ENCODE measurements around the gene DOK7. TPM values are rescaled to one million over a fixed set of nuclear protein-coding genes. Genes with fewer than 3 reads are reported as not detected.

The DOK7 gene
- total RNA-seq, 3 donors from 2014 or later, result 1.3 to 3.5 TPM; not detected in 1

GRCh38 chr4:3516836-3517730 lies 54.0 kb downstream of the DOK7 start:
- peaks cover 31% of the 10 kb centered on the region for H3K36me3 ChIP-seq
- H3K9me3 ChIP-seq, result no peaks in the 10 kb centered on the region
- no peak overlapping the region for H3K27ac ChIP-seq
- H3K4me1 ChIP-seq, result no peaks in the 10 kb centered on the region
- TF ChIP-seq CTCF (IDR thresholded peaks at IDR 0.05) (no peak), POLR2AphosphoS5 (IDR thresholded peaks at IDR 0.05) (no peak), POLR2A (IDR thresholded peaks at IDR 0.05) (no peak)
- DNase-seq (ENCODE audit: low spot score in 2 of 2), result no peak
- intact Hi-C loops (cut with DNase I; ENCODE audit: low total_unique reads), result no loop called here
- H3K27me3 ChIP-seq, result no peaks in the 10 kb centered on the region
- H3K4me3 ChIP-seq, result no peak overlapping the region

GRCh38 chr4:3517731-3518510 lies 54.8 kb downstream of the DOK7 start:
- intact Hi-C loops (cut with DNase I; ENCODE audit: low total_unique reads), result no loop called here
- Histone ChIP-seq H3K36me3 (peaks cover 31% of the 10 kb centered on the region), H3K9me3 (no peaks in the 10 kb centered on the region), H3K4me1 (no peaks in the 10 kb centered on the region), H3K27me3 (no peaks in the 10 kb centered on the region), H3K4me3 (no peak overlapping the region), H3K27ac (no peak overlapping the region)
- TF ChIP-seq POLR2AphosphoS5 (IDR thresholded peaks at IDR 0.05), result no peak
- no peak for TF ChIP-seq CTCF (IDR thresholded peaks at IDR 0.05)
- TF ChIP-seq POLR2A (IDR thresholded peaks at IDR 0.05), result no peak
- DNase-seq (ENCODE audit: low spot score in 2 of 2), result no peak

GRCh38 chr4:3518511-3518880 lies 55.4 kb downstream of the DOK7 start:
- Histone ChIP-seq H3K4me3 (no peak overlapping the region), H3K27ac (no peak overlapping the region), H3K36me3 (peaks cover 31% of the 10 kb centered on the region), H3K4me1 (no peaks in the 10 kb centered on the region), H3K9me3 (no peaks in the 10 kb centered on the region), H3K27me3 (no peaks in the 10 kb centered on the region)
- intact Hi-C loops (cut with DNase I; ENCODE audit: low total_unique reads), result no loop called here
- no peak for DNase-seq (ENCODE audit: low spot score in 2 of 2)
- TF ChIP-seq CTCF (IDR thresholded peaks at IDR 0.05) (no peak), POLR2A (IDR thresholded peaks at IDR 0.05) (no peak), POLR2AphosphoS5 (IDR thresholded peaks at IDR 0.05) (no peak)

GRCh38 chr4:3518941-3519340 lies 55.8 kb downstream of the DOK7 start:
- H3K4me1 ChIP-seq, result no peaks in the 10 kb centered on the region
- no peaks in the 10 kb centered on the region for H3K9me3 ChIP-seq
- no peak for DNase-seq (ENCODE audit: low spot score in 2 of 2)
- no peaks in the 10 kb centered on the region for H3K27me3 ChIP-seq
- peaks cover 32% of the 10 kb centered on the region for H3K36me3 ChIP-seq
- intact Hi-C loops (cut with DNase I; ENCODE audit: low total_unique reads), result no loop called here
- H3K27ac ChIP-seq, result no peak overlapping the region
- H3K4me3 ChIP-seq, result no peak overlapping the region
- no peak for TF ChIP-seq POLR2AphosphoS5 (IDR thresholded peaks at IDR 0.05)

GRCh38 chr4:3519468-3520264 lies 56.6 kb downstream of the DOK7 start:
- H3K4me3 ChIP-seq, result no peak overlapping the region
- H3K27ac ChIP-seq, result no peak overlapping the region
- H3K4me1 ChIP-seq, result no peaks in the 10 kb centered on the region
- intact Hi-C loops (cut with DNase I; ENCODE audit: low total_unique reads), result no loop called here
- no peak for TF ChIP-seq CTCF (IDR thresholded peaks at IDR 0.05)
- no peak for TF ChIP-seq POLR2AphosphoS5 (IDR thresholded peaks at IDR 0.05)
- no peak for TF ChIP-seq POLR2A (IDR thresholded peaks at IDR 0.05)
- DNase-seq (ENCODE audit: low spot score in 2 of 2), result no peak
- H3K36me3 ChIP-seq, result peaks cover 34% of the 10 kb centered on the region
- H3K9me3 ChIP-seq, result no peaks in the 10 kb centered on the region
- H3K27me3 ChIP-seq, result no peaks in the 10 kb centered on the region

Data from breast epithelium (tissue), 4 donors.